HG03196 (cell line): ENCODE results near the gene DENND1A.
"Not testable (repeated sequence)": the region's sequence is repeated elsewhere in the genome, so short reads cannot be mapped to it uniquely, and the experiment has no call there.

Experiments used
- ATAC-seq: cut with Tn5 transposase; IDR thresholded peaks from one replicate; pipeline ENCODE4 v1.9.1; 2021; ENCODE audit not compliant: unreplicated experiment

DENND1A gene

DNA sequence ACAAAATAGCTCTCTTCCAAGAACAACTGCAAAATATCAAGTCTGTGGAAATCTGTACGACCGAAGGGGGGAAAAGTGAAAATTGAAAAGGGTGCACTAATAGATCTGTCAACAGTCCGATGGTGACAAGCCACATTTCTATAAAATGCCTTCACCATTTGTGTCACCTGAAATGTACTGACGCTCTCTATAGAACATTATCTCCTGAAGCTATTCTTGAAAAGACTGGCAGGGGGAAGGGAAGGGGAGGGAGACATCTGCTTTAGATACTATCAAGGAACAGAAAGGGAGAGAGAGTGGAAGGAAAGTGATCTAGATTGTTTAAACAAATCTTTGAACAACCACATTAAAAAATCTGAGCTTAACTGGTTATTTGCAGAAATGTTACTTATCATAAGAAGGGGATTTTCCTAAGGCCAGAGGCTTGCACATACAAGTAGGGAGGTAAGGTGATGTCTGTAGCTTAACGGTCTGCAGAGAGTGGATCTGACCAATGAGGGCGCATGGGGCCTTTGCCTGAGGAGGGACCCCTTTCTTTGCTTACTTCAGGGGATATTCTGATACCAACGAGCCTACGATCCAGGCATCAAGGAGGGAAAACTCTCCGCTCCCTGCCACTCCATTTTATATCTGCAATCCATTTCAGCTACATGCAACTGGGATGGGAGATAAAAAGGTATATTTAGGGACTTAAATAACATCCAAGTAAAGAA lies 481.8 kb downstream of the DENND1A start:
- no peak for ATAC-seq

DNA sequence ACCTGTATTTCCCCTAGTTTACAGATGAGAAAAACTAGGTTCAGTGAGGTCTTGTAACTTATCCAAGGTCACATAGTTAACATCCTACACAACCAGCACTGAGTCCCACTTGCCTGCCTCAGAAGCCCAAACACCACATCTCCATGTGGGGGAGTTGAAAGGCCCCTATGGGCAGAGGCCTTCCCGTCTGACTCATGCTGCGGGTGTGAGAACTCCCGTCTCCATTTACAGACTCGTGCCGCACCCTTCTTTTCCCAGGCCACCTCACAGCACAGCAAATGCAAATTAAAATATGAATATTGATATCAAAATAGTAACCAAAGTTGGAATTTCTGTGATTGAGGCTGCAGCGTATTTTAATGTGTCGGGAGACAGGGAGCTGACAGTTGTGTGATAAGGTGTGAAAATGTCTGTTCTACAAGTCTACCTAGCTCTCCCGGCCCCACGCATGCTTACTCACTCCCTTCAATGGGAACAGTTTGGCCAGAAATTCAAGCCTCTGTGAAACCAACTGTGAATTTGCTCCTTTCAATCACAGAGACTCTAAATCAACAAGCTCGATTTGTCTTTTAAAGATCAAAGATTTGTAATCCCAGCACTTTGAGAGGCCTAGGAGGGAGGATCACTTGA lies 483.8 kb downstream of the DENND1A start:
- ATAC-seq = no peak

DNA sequence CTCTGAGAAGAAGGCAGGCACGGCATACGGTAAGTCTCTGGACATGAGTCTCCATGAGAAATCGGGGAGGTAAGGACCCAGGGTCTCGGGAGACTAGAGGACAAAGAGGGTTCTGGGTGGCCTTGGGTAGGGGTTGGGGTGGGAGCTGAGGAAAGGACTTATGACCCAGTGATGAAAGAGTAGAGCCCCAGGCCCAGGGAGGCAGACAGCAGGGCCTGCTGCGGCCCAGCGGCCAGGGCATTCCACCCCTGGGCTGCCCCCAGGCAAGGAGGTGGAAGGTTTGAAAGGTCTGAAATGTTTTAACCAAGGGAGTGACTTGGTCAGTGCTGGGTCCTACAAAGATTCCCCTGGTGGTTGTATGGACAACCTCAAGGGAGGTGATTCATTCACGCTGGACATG lies 484.8 kb downstream of the DENND1A start:
- ATAC-seq = no peak

- no peak for ATAC-seq
Measured at GRCh38 chr9:123441769-123442168, 488.2 kb downstream of the DENND1A start.

GRCh38 chr9:123440256-123440655 lies 489.7 kb downstream of the DENND1A start:
- ATAC-seq = no peak

- no peak for ATAC-seq
Measured at GRCh38 chr9:123438821-123439220, 491.1 kb downstream of the DENND1A start.

GRCh38 chr9:123438321-123438720 lies 491.6 kb downstream of the DENND1A start:
- no peak for ATAC-seq

DNA sequence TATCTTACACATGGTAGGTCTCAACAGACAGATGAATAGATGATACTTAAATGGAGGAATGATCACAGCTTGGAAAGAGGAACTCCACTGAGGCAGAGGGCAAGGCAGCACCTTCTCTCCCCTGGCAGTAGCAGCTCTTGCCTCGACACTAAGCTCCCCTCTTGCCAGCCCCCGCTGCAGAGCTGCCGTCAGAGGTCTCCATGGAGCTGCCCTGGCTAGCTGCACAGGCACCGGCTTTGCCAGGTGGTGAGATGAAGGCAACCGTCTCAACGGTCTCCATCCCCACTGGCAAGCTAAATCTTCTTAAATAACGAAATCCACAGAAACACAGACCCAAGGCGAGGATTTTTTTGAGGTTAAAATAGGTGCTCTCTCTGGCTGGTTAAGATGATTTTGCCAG lies 492.7 kb downstream of the DENND1A start:
- ATAC-seq = no peak

- no peak for ATAC-seq
Measured at GRCh38 chr9:123435471-123435870, 494.5 kb downstream of the DENND1A start.

DNA sequence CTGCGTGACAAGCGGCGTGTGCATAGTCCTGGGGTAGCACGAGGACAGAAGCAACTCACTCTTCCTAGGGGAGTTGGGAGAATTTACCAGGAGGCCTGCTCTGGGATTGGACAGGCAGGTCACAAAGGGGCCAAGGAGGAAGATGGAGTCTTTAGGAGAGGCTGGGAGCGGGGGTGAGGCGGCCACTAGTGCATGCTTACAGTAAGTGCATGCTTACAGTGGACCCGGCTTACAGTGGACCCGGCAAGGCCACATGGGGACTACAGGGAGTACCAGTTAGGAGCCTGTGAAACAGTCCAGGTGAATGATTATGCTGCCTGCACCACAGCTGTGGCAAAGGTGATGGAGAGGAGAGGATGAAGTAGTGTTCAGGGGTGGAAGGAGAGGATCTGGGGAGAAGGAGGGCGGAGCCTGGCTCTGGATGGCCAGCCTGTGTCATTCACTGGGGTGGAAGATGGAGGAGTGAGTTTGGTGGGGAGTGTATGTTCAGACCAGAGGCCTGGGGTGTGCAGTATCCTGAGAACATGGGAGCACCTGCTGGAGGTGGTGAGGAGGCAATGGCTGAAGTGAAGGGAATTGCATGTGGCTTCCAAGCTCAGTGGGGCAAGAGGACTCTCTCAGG lies 495.2 kb downstream of the DENND1A start:
- ATAC-seq = no peak

DNA sequence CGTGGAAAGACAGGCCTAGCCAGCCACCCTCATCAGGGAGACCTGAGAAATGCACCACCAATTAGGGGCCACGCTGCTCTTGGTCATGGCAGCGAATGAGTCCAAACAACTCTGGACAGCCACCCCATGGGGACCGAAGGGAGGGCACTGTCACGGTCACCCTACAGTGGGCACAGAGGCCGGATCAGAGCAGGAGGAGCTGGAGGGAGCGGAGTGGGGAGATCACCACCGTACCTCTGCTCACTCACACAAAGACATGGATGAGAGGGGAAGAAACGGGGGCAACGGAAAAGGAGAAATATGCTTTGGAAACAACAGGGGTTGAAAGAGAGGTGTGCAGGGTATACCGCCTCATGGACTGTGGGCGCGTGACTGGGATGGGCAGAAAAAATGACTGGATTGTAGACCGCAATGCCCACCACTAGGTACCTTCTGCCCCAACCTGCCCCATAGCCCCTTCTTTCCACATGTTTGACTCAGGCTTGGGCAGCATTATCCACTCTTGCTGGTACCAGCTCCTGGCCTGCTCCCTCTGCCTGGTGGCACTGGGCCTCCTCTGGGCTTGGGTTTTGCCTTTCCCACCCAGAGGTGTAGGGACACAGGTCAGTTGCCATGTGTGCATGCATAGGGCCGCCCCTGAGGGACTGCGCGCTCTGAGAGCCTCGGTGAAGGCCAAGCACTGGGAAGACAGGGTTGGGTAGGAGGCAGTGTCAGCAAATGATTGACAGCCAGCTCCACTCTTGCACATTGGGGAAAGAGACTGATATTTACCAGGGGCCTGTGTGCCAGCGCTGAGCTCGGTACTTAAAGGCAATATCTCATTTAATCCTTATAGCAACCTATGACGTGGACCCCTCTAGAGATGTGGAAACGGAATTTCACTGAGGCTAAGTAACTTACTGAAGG lies 497.3 kb downstream of the DENND1A start:
- ATAC-seq = no peak

DNA sequence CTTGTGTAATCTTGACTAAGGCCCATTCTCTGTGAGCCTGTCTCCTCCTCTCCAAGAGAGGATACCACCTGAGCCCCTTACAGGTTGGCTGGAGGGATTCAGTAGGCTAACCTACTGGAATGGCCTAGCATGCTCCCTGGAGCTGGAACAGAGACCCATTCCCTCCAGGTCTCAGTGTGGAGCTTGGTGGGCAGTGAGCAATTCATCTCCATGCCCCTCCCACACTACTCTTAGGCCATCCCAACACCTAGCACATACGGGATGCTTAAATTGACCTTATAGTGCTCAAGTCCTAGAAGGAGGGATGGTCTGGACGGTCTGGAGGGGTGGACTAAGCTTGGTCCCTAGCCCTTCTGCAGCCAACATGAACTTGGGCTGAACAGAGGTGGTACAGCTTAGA lies 498.3 kb downstream of the DENND1A start:
- ATAC-seq = no peak

GRCh38 chr9:123428450-123428849 lies 501.5 kb downstream of the DENND1A start:
- ATAC-seq = not testable (repeated sequence)

- no peak for ATAC-seq
Measured at GRCh38 chr9:123426406-123426805, 503.5 kb downstream of the DENND1A start.

GRCh38 chr9:123425836-123426365 lies 504.0 kb downstream of the DENND1A start:
- no peak for ATAC-seq

GRCh38 chr9:123425261-123425821 lies 504.6 kb downstream of the DENND1A start:
- ATAC-seq = no peak

DNA sequence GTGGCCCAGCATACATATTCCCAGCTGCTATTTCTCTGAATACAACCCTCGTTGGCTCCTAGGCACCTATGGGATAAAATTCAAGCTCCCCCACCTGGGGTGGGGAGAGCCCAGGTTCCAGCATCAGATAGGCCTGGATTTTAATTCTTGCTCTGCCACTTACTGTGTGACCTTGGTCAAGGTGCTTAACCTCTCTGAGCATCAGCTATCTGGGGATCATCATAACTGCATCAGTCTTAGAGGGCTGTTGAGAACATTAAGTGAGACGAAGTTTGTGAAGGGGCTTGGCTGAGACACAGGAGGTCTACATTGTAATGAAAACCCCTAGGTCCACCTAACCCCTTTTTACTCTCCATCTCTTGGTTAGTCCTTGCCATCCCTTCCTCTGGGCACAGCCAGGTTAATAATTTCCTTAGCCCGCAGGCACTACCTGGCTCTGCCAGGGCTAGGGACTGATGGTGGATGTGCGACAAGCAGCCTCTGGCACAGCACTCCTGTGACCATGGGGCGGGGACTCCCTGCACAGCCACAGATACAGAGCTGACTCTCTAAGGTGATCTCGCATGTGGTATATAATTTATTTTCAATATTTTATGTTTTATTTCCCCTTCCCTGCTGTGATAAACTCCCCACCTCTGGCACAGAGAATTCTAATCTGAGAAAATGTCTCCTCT lies 505.2 kb downstream of the DENND1A start:
- no peak for ATAC-seq

GRCh38 chr9:123424131-123424530 lies 505.8 kb downstream of the DENND1A start:
- no peak for ATAC-seq

GRCh38 chr9:123423311-123423640 lies 506.6 kb downstream of the DENND1A start:
- ATAC-seq = no peak

- ATAC-seq = no peak
Measured at GRCh38 chr9:123422635-123423310, 507.2 kb downstream of the DENND1A start.
